HG02610 (cell line): ENCODE measurements around the gene HMGCL.
"Not testable (repeated sequence)": the region's sequence is repeated elsewhere in the genome, so short reads cannot be mapped to it uniquely, and the experiment has no call there.

Source experiments
- ATAC-seq: cut with Tn5 transposase; IDR thresholded peaks from one replicate; pipeline ENCODE4 v1.9.1; 2021; ENCODE audit warnings: mild to moderate bottlenecking, moderate library complexity; ENCODE audit not compliant: unreplicated experiment

Gene HMGCL

GRCh38 chr1:23825076-23825761 lies at the start of gene HMGCL:
HMGCL (minus strand) TSS chr1:23825429; CDS start chr1:23825415, 14 bp downstream.
- ATAC-seq, result peak; percentile 82

DNA sequence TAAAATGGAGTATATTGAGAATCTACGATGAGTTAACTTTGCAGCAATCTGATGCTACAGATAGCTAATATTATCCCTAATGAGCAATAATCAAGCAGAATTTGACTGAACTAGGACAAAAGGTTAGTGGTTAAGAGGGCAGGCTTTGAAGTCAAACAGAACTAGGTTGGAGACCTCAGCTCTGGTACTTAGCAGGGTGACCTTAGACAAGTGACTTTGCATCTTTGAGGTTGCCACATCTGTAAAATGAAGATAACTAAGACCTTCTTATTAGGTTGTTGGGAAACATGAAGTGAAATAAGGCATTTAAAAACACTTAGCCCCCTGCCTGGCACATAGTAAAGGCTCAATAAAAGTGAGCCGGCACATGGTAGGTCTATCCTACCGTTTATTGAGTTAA lies 47.2 kb upstream of the HMGCL start:
- ATAC-seq, result no peak

DNA sequence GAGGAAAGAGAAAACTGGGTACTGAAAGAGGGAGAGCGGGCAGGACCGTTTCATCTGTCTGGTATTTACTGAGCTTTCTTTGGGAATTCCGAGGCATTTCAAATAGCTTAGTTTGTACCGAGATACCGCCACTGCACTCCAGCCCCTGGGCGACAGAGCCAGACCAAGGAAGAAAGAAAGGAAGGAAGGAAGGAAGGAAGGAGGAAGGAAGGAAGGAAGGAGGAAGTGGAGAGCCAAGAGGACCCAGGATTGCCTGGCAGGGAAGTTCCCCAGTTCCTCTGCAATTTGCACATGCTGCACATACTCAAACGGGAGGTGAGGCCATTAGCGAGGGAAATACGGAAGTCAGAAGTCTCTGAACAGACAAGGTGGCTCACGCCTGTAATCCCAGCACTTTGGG lies 43.8 kb upstream of the HMGCL start:
- ATAC-seq, result no peak

DNA sequence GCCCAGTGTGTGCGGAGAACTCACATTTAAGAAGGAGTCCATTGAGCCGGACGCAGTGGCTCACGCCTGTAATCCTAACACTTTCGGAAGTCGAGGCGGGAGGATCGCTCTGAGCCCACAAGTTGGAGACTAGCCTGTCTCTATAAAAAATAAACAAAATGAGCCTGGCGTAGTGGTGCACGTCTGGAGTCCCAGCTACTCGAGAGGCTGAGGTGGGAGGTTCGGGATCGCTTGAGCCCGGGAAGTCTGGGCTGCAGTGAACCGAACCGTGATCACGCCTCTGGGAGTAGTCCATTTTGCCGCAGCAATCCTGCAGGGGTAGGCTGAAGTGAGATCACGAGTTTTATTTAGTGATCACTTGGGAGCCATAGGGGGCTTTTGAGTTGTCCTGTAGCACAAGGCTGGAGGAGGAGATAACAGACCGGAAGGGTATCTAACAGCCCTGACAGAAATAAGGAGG lies 43.4 kb upstream of the HMGCL start:
- peak; percentile 6 for ATAC-seq

DNA sequence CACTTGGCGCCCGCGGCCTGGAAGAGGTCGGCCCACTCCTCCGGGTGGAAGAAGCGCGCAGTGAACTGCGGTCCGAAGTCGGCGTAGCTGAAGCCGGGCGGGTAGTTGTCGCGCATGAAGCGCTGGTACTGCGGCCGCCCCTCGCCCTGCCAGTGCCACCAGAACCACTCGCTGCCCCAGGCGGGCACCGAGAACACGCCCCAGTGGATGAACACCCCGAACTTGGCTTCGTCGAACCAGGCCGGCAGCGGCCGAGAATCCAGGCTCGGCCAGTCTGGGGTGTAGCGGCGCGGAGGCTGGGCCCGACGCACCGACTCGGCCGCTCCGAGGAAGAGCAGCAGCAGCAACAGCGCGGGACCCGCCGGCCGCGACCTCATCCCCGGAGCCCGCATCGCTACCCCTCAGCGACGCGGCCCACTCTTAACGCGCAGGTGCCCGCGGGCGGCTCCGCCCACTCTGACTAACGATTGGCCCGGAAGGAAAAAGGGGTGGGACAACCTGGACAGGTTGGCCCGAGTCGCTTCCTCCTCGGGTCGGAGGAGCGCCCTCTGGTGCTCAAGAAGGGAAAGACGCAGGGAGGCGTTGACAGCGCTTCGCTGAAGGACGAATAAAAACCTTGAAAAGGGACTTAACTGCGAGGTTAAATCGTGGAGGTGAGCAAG lies 42.8 kb upstream of the HMGCL start, which contains the start of gene FUCA1:
FUCA1 (minus strand) TSS at position 396 of the 662 bp plus-strand sequence; CDS start at position 392, 4 bp downstream.
- peak; percentile 89 for ATAC-seq

GRCh38 chr1:23867542-23867894 lies 42.3 kb upstream of the HMGCL start:
- ATAC-seq, result no peak

- no peak for ATAC-seq
Observed at GRCh38 chr1:23865543-23865930, 40.3 kb upstream of the HMGCL start.

DNA sequence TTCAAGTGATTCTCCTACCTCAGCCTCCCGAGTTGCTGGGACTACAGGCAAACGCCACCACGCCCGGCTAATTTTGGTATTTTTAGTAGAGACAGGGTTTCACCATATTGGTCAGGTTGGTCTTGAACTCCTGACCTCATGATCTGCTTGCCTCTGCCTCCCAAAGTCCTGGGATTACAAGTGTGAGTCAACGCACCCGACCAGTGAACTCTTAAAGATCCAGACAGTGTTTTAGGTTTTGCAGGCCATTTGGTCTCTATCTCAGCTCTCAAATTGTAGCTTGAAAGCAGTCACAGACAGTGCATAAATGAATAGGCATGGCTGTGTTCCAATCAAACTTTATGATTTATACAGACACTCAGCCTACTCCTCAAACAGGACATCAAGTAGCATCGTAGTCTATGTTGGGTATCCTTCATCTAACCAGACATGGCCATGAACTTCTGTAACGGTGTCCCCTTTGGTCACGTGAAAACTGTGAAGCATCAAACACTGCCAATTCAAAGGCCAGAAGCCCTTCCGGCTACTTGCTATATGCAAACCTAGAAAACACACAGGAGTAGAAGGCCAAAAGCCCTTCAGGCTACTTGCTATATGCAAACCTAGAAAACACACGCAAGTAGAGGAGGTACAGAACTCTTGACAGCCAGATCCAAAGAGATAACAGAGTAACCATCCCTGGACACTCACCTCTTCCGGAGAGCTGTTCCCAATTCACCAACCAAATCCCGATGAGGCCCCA lies 39.7 kb upstream of the HMGCL start:
- ATAC-seq, result no peak

GRCh38 chr1:23862640-23863039 lies 37.4 kb upstream of the HMGCL start:
- no peak for ATAC-seq

DNA sequence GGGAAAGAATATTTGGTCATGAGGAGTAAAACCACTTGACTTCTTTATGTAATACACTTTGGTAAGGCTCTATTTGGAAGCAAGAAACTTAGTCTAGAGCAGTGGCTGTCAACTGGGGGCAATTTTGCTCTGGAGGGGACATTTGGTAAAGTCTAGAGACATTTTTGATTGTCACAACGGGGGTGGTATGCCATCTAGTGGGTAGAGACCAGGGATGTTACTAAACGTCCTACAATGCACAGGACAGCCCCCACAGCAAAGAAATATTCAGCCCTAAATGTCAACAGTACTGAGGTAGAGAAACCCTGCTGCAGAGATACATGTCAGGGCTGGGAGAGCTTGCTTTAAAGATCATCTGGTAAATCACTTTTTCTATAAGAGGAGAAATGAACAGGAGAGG lies 29.3 kb upstream of the HMGCL start:
- no peak for ATAC-seq

DNA sequence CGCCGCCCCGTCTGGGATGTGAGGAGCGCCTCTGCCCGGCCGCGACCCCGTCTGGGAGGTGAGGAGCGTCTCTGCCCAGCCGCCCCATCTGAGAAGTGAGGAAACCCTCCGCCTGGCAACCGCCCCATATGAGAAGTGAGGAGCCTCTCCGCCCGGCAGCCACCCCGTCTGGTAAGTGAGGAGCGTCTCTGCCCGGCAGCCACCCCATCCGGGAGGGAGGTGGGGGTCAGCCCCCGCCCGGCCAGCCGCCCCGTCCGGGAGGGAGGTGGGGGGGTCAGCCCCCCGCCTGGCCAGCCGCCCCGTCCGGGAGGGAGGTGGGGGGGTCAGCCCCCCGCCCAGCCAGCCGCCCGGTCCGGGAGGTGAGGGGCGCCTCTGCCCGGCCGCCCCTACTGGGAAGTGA lies 27.9 kb upstream of the HMGCL start:
- ATAC-seq, result not testable (repeated sequence)

- not testable (repeated sequence) for ATAC-seq
Observed at GRCh38 chr1:23851406-23851805, 26.2 kb upstream of the HMGCL start.

DNA sequence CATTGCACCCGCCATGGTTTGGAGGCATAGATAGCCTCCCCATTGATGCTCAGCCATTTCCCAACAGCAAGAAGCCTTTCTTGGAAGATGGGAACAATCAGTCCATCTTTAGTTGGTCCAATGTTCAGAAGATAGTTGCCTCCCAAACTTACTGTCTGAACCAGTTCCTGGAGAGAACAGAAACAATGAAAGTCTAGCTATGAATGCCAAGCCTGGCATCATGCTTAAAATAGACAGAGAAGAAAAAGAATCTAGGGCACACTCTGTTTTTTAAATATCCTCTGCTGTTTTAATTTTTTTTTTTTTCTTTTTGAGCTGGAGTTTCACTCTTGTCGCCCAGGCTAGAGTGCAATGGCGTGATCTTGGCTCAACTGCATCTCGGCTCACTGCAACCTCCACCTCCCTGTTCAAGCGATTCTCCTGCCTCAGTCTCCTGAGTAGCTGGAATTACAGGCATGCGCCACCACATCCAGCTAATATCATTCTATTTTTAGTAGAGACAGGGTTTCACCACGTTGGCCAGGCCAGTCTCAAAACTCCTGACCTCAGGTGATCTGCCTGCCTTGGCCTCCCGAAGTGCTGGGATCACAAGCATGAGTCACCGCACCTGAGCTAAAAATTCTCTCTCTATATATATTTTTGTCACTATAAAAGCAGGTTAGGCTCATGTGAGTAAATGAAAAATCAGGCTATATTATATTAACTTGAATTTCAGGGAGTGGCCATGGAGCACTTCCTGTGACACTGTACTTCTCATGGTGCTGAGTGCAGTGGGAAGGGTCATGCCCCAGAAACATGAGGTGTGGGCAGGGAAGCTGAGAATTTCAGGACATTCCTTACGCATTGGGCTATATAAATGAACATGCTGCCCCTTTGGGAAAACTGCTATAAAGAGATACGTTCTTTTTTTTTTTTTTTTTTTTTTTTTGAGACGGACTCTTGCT lies 23.7 kb upstream of the HMGCL start:
- no peak for ATAC-seq

- ATAC-seq, result not testable (repeated sequence)
Observed at GRCh38 chr1:23847482-23848095, 22.4 kb upstream of the HMGCL start.

- no peak for ATAC-seq
Observed at GRCh38 chr1:23845163-23845562, 19.9 kb upstream of the HMGCL start.

GRCh38 chr1:23843644-23844043 lies 18.4 kb upstream of the HMGCL start:
- ATAC-seq, result no peak

GRCh38 chr1:23838401-23838866 lies 13.2 kb upstream of the HMGCL start:
- ATAC-seq, result peak; percentile 62

- no peak for ATAC-seq
Observed at GRCh38 chr1:23837908-23838307, 12.7 kb upstream of the HMGCL start.

DNA sequence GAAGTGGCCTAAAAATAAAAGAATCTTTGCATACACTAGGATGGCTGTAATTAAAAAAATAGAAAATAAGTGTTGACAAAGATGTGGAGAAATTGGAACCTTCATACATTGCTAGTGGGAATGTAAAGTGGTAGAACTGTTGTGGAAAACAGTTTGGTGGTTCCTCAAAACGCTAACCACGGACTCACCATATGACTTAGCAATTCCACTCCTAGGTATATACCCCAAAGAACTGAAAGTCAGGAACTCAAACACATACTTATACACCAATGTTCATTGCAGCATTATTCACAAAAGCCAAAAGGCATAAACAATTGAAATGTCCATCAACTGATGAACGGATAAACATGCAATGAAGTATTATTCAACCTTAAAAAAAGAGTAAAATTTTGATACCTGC lies 10.8 kb upstream of the HMGCL start:
- no peak for ATAC-seq

GRCh38 chr1:23834156-23834555 lies 8.9 kb upstream of the HMGCL start:
- not testable (repeated sequence) for ATAC-seq
